HuH-7 (cell line): ENCODE measurements around the gene PIK3C3.
A peak's percentile ranks its signal among the peaks of the same experiment; 100 is the strongest.
"Not testable (repeated sequence)": the region's sequence is repeated elsewhere in the genome, so short reads cannot be mapped to it uniquely, and the experiment has no call there.

ENCODE experiments used
- DNase-seq: peaks from one replicate; pipeline ENCODE4 v3.0.0; 2011; ENCODE audit warnings: low spot score

The PIK3C3 gene

DNA sequence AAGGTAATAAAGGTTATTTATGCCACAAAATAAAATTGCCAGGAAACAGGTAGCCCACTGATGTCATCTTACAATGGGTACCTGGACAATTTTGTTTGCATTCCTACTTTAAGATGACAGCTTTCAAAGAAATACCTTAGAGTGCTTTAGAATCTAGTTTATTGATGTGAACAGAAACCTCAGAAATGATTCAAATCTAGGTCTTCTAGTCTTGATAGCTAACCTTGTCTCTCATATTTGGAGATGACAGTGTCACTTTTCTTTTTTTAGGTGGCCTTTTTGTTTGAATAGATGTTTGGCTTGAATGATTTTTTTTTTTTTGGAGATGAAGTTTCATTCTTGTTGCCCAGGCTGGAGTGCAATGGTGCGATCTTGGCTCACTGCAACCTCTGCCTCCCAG, 69.1 kb downstream of the PIK3C3 start:
- no peak for DNase-seq

DNA sequence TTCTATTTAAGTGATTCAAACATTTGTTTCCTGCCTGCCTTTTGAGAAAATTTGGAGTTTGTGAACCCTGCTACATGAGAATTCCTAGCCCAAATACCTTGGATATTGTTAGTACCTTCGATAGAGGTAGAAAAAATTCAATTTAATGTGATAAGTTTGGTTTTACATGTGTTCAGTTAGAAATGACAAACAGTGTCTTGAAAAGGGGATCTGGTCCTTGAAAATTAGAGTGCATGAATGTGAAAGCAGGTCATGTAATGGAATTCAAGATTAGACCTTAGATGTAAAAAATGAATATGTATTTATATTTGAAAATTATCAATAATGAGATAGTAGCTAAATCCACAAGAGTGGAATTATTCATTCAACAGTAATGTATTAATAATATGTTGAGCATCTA, 70.5 kb downstream of the PIK3C3 start:
- no peak for DNase-seq

DNA sequence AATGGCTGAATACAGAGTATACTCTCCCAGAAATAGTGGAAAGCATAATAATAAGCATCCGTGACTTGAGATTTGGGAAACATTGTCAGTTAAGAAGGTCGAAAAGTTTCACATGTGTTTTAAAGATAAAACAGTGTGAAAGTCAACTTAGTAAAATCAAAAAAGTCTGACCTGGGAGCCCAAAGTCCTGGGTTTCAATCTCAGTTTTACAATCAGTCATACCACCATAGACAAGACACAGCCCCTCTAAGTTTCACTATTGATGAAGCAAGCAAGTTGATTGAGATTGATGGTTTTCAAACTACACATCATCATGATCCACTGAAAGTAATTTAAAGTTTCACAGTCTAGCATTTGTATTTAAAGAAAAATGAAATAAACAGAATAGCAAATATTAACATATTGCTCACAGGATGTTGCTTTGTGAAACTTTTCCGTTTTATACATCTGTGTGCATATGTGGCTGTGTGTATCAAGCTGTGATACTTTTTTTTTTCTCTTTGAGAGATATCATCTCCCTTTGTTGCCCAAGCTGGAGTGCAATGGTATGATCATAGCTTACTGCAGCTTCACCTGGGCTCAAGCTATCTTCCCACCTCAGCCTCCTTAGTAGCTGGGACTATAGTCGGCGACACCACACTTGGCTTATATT, 71.1 kb downstream of the PIK3C3 start:
- no peak for DNase-seq

DNA sequence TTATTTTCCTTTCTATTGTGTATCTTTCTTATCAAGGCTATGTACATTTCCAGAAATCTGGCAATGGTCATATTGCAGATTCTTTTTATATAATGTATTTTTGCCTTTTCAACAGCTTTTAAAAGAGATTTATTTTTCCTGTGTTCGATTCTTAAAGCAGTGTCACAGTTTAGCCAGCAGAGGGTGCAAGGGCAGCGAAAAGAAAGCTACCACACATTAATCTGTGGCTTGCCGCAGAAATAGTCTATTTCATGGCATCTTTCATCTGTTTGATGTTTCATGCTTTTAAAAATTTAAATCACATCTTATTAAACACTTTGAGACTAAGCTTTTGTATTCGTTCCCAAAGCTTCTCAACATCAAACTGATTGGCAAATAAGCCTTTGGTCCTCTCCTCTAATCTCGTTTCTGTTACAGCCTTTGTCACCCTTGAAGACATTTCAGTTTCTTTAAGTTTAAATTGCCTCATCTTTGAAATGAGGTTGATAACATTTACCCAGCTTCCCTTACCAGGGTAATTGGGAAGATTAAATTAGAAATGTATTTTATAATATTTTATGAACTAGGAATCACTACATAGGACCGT, 73.3 kb downstream of the PIK3C3 start:
- DNase-seq = peak; percentile 5

DNA sequence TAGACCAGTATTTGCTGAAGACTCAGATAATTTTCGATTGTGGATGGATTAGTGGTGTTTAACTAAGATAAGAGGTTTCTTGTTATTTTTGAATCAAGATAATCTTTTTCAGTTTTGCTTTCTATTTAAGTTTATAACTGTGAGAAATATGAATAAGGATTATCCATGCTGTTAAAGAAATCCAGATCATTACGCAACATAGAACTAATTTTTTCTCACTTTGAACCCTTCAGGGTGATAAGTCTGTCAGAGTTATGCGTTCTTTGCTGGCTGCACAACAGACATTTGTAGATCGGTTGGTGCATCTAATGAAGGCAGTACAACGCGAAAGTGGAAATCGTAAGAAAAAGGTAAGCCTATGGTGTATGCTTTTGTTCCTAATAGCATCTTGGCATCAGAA, 74.1 kb downstream of the PIK3C3 start:
- no peak for DNase-seq

DNA sequence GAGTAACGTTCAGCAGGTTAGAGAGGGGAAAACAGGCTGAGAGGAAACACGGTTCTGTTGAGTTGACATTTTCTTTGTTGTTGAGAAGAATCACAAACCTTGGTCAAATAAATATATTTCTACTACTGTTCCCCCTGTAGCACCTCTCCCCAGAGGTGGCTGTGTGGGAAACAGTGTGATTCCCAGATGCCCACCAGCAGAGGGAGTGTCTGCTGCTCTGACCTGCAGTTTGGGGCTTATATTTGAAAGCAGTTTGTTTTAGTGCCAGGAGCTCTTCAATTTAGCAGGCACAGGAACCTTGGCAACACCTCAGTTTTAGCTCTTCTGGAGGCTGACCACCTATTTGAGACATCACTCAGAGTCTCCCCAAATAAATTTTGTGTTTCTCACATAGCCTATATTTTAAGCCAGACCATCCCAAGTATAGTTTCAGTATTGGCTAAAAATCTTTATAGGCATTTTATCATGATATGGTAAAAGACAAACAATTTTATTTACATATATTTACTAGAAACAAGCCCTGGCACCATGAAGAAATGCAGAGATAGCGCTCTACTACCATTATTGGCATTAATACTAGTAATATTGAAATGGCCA, 75.7 kb downstream of the PIK3C3 start:
- peak; percentile 26 for DNase-seq

DNA sequence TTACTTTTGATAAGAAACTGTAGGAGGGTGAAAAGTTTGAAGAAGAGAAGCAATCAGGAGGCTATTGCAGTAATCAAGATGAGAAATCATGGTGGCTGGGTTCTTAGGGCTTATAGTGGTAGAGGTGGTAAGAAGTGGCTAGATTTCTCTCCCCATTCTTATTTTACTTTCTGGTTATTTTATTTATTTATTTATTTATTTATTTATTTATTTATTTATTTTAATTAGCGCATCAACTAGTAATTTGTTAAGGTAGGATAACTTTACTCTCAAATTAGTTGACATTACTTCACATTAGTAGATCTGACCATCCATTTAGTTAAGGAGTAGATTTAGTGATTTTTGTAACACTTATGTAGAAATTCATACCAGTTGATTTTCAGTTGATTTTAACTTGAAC, 77.4 kb downstream of the PIK3C3 start:
- DNase-seq = no peak

DNA sequence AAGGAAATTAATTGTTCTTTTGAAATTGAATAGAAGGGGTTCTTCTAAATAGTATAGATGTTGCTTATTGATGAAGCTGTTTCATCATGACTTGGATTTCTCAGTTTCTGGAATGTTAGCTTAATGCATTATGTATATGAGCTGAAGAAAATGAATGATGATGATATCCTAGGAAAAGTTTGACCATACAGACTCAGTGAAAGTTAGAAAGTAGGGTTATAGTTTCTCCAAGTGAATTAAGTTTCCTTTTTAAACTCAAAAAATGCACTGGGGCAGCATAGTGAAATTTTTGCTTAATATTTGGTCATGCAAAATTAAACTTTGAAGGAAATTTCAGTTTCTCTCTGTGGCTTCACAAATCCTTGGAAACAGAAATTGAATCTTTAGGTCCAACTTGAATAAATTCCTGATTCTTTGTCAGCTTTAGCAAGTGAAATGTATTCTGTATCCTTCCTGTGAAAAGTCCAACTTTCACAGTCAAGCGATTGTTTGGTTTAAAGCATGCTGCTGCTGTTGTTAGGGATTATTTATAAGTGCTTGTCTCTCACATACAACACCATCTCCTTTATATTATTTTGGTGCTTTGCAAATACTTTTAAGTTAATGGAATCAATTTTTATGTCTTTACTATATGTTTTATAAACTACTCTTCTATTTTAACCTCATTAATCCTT, 78.2 kb downstream of the PIK3C3 start:
- DNase-seq = no peak

DNA sequence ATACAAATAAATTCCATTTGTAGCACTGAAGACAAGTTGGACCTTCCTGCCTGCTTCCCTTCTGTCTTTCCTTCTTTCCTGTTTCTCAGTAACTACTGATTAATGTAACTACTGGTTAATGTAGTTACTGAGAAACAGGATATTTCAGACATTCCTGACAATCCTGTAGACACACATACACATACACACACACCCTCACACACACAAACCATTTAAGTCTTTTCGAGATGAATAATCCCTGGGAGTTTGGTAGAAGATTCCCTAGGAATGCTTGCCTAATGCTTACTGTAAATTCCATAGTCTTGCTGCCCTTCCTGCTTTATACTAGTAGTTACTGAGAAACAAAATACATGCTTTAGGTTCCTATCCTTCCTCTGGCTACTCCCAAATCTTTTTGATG, 83.9 kb downstream of the PIK3C3 start:
- no peak for DNase-seq

DNA sequence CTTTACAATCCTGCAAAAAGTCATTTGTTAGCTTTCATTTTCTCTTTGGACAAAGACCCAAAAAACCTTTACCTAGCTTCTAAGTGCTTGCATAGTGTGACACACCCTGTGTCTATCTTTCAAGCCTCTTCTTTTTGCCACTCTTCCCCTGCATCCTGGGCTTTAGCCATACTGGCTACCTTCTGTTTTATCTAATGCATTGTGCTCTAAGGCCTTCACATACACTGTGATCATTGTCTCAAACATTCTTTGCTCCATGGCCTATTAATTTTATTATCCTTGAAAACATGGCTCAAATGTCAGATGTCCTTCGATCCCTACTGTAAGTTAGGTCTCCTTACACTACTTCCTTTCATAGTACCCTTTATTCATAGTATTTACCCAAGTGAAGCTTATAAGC, 84.4 kb downstream of the PIK3C3 start:
- DNase-seq = no peak

DNA sequence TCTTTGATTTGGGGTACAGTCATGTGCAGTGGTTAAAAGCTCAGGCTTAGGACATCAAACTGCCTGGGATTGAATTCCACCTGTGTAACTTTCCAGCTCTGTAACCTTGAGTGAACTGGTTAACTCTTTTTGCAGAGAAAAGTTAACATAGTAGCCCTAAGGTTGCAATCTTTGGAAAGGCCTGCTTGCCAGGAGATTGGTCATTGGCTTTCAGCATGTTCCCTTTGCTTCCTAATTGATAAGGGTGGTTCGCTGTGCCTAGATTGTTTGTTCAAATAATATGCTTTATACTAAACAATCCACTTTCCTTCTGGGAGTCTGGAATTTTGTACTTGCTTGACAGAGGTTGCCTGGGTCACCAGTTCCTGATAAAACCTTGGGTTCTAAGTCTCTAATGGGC, 86.8 kb downstream of the PIK3C3 start:
- DNase-seq = no peak

DNA sequence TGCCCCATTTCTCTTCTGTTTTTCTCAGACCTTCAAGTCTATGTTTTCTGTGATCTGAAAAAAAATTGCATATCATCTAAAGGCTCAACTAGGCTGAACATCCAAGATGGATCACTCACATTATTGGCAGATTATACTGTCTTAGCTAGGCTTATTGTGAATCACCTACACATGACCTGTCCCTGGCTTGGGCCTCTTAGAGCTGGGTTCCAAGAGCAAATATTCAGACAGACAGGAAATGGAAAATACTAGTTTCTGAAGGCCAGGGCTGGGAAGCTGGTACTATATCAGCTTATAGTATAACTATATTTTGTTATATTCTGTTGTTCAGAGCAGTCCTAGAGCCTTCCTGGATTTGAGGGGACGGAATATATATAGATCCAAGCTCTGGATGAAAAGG, 90.3 kb downstream of the PIK3C3 start:
- DNase-seq = no peak

DNA sequence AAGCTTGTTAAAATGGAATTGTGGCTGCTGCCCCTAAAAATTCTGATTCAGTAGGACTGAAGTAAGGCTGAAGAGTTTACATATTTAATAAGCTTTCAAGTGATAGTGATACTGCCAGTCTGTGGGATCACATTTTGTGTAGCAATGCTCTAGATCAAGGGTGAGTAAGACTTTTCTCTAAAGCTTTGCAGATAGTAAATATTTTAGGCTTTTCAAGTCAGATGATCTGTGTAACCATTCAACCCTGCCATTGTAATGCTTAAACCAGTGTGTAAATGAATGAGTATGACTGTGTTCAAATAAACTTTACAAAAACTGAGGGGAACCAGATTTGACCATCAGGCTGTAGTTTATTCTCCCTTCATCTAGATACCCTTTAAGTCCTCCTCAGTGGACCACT, 92.7 kb downstream of the PIK3C3 start:
- no peak for DNase-seq

DNA sequence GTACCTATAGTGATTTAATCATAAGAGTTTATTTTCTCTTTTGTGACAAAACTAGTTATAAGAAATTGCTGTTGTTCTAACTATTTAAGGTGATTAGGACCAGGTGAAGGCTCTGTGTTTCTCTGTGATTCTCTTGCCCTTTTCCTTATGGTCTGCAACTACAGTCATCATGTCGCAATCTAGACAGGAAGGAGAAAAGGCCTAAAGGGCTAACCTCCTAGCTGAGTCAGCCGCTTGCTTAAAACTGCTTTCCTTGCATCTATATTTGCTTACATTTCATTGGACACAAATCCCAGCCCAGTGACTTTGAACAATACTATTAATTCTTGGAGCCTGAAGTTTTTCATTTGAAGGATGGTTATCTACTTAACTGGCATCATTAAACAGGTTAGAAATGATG, 93.1 kb downstream of the PIK3C3 start:
- DNase-seq = peak; percentile 3

DNA sequence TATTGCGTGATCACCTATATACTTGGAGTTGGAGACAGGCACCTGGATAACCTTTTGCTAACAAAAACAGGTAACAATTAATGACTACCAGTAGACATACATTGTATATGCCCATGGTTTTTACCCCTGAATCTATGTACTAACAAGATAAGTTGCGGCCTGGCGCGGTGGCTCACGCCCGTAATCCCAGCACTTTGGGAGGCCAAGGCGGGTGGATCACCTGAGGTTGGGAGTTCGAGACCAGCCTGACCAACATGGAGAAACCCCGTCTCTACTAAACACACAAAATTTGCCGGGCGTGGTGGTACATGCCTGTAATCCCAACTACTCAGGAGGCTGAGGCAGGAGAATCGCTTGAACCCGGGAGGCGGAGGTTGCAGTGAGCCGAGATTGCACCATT, 94.5 kb downstream of the PIK3C3 start:
- DNase-seq = not testable (repeated sequence)

DNA sequence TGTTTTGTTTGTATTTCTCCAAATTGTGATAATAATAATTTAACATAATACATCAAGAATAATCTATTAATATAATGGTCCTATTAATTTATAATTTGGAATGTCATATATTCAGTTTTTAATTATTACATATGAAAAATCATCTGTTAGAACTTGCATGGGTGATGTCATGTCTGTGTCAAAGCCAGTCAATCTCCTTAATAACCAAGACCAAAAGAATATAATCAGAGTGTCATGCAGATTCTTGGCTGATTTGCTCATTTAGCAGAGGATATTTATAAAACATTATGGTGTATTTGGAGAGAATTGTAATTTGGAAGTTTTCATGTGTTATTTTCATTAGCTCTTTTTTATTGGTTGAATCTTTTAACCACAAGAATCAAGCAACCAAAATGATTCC, 96.4 kb downstream of the PIK3C3 start:
- no peak for DNase-seq

DNA sequence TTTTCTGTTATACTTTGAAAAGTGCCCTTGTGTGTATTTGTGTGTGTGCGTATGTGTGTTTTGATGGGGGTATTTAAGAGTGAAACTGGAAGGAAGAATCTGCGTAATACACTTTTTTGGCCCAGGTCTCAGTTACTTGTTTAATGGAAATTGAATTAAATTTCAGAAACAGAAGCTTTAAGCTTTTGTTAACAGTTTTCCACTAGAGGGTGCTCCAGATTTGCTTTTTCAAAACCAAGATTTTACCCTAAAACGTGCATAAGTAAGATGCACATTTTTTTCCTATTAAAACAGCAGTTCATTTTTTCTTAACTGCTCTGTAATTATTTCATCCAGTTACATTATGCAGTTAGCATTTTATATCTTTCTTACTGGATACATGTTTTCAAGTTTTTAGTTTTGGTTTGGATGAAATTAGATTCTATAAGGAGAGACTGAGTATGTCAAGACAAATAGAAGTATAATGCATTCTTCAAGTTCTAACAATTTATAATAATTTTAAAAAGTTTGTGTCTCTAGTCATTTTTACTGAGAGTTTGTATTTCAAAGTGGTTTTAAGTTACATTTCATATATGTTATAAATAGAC, 97.2 kb downstream of the PIK3C3 start:
- no peak for DNase-seq

DNA sequence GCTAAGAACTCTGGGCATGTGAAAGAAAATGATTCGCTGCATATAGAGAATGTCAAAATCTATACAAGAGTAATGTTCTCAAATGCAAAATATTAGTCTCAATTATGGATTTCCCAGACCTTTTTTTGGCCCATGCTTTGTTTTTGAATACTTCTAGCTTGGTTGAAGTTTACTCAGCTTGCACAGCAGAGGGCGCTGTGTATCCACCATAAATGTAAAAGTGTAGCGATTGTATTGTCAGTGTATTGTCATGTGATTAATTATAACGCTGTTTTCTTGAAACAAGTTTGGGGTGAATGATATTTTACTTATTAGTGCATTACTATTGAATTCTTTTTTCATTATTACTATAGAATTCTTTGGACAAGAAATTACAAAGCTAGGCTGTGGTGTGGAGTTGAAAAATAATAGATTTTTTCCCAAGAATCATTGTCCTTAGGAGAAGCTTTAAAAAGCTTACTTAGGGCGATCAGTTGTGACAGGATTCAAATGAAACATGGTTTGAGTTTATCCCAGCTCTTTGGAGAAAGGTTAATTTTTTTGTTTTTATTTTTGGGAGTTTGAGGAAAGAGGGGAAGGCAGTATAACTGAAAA, 98.3 kb downstream of the PIK3C3 start:
- peak; percentile 12 for DNase-seq

DNA sequence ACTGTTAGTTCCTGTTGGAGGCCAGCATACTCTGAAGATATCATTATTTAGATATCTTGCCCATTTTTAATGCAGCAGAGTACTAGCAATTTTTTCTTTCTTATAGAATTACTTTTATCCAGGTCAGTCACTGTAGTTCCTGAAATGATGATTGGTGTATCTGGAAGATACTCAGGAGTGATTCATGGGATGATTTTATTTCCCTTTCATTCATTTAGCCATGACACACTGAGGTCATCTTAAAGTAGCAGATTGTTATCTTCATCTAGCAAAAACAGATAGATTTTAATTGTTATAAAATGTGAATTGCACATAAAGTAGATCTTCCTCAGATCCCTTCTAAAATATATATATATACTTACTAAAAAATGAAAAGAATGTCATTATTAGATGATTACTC, 109.1 kb downstream of the PIK3C3 start:
- no peak for DNase-seq

DNA sequence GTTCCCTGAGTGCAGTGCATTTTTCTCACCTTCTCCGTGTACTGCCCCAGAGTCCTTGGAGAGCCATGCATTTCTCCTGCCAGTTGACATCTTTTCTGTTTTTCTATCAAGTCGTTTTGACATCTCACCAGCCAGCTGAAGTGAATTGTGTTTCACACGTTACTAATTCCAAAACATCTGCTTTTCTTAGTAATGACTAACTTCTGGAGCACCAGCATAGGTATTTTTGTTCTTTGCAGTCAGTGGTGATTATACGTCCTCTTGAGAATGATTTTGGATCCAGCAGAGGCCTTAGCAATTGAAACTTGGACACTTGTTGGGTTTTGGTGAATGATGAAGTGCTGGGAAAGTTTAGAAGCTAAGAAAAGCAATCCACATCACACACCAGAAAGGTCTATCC, 112.5 kb downstream of the PIK3C3 start:
- DNase-seq = no peak

DNA sequence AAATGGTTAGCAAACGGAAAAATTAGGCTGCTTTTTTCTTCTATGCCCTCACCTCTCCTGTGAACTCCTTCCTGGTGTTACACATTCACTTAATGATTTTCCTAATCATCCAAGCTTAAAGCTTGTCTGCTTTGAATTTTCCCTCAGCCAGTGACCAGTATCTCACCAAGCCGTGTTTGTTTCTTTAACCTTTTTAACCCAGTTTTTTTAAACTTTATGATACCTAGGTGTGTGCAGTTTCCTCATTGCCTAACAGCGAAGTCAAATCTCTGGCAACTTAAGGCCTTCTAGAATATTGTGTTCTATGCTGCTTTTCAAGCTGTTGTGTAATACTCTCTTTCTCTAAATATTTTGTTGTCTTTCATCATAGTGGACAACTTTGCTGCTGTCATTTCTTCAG, 113.0 kb downstream of the PIK3C3 start:
- DNase-seq = peak; percentile 4

DNA sequence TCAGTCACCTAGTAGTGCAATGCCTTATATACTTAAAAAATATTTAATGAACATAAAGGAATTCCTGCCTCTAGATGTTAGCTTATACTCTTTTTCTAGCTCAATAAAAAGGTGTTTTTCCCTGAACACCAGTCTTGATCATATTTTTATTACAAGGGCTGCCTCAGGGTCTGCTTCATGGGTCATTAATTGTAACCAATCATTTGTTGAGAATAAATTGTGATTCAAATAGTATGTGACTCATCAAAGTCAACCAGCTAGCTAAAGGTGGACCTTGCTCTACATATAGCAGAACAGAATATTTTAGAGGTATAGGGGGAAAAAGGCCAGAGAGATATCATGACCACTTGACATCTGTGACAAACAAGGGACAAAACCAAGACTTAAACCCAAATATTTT, 114.0 kb downstream of the PIK3C3 start:
- DNase-seq = no peak

DNA sequence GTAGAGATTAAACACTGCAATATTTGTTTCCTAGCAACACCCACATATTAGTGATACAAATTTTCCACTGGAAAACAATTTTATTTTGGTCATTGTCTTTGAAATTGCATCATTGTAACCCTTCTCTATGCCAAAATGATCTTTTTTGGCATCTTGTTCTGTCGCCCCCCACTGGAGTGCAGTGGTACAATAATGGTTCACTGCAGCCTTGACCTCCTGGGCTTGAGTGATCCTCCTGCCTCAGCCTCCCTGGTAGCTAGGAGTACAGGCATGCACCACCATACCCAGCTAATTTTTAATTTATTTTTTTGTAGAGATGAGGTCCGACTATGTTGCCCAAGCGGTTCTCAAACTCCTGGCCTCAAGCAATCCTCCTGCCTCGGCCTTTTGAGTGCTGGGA, 117.4 kb downstream of the PIK3C3 start:
- no peak for DNase-seq
